Spinal cord (tissue), 10 donors: ENCODE data around the gene ING4. TPM values are rescaled to one million over a fixed set of nuclear protein-coding genes. Genes with fewer than 3 reads are reported as not detected.

Experiments
- DNase-seq, 6 donors: peaks; one replicate each; pipeline versions ENCODE4 v3.0.0 to v3.0.0-alpha.2; 2013 to 2015; ENCODE audit warnings: low spot score in 6 of 6, low read depth in 4 of 6
- H3K27ac ChIP-seq: one replicate; pipeline ENCODE4 v1.5.1; 2013; ENCODE audit warnings: low read depth, low read length, control low read depth
- H3K27me3 ChIP-seq: one replicate; pipeline ENCODE4 v1.6.1; 2013; ENCODE audit warnings: low read length; ENCODE audit not compliant: control insufficient read depth, insufficient read depth
- H3K36me3 ChIP-seq: one replicate; pipeline ENCODE4 v1.6.1; 2013; ENCODE audit warnings: low read length; ENCODE audit not compliant: control insufficient read depth, insufficient read depth
- H3K4me1 ChIP-seq: one replicate; pipeline ENCODE4 v1.6.1; 2013; ENCODE audit warnings: low read length; ENCODE audit not compliant: control insufficient read depth, insufficient read depth
- H3K4me3 ChIP-seq: one replicate; pipeline ENCODE4 v1.5.1; 2013; ENCODE audit warnings: low read depth, low read length, control low read depth
- H3K9me3 ChIP-seq: one replicate; pipeline ENCODE4 v1.6.1; 2013; ENCODE audit warnings: low read length; ENCODE audit not compliant: control insufficient read depth, insufficient read depth
- WGBS: methylation state at CpG from one replicate; pipeline ENCODE4 v1.1.5; 2013; ENCODE audit warnings: missing lambda C conversion rate; ENCODE audit not compliant: insufficient coverage; 5-methylcytosine and 5-hydroxymethylcytosine counted together
- polyA plus RNA-seq, 2 donors: library from polyadenylated mRNA; unstranded; fragments of 120-200 nt; gene quantifications; one replicate each; pipeline ENCODE4 v1.2.1, GENCODE V29; 2013; ENCODE audit not compliant: insufficient read length in 2 of 2
- total RNA-seq, 2 donors: library from RNA; depleted of rRNA in 1 of 2; stranded (reverse); fragments of 120-200 nt in 1 of 2; fragments of >200 nt in 1 of 2; gene quantifications; one replicate each; pipeline versions ENCODE4 v1.2.3 to v1.2.4, GENCODE V29; 2013 to 2014
- donor health status: healthy.

ING4 gene
- total and polyA plus RNA-seq, 4 donors, result 87.5 to 104 (median 92.5) TPM

GRCh38 chr12:6630736-6631135 is 32.2 kb downstream of the ING4 start:
- peak in 1 of 6 donors; percentile 86 for DNase-seq
- H3K27ac ChIP-seq, result no peak overlapping the region
- no peaks in the 10 kb centered on the region for H3K9me3 ChIP-seq
- H3K27me3 ChIP-seq, result no peaks in the 10 kb centered on the region
- H3K36me3 ChIP-seq, result peaks cover 1% of the 10 kb centered on the region
- WGBS, result 55% methylated on average over 4 of the region's 5 CpGs
- H3K4me1 ChIP-seq, result peaks cover 8% of the 10 kb centered on the region
- no peak overlapping the region for H3K4me3 ChIP-seq

- WGBS, result 73% methylated on average over 3 of the region's 7 CpGs
- Histone ChIP-seq H3K4me1 (peaks cover 3% of the 10 kb centered on the region), H3K36me3 (no peaks in the 10 kb centered on the region), H3K27ac (no peak overlapping the region), H3K4me3 (no peak overlapping the region), H3K9me3 (no peaks in the 10 kb centered on the region), H3K27me3 (no peaks in the 10 kb centered on the region)
- no peak for DNase-seq
Observed at GRCh38 chr12:6627616-6628015, 35.3 kb downstream of the ING4 start.

- Histone ChIP-seq H3K4me3 (no peak overlapping the region), H3K9me3 (no peaks in the 10 kb centered on the region), H3K36me3 (no peaks in the 10 kb centered on the region), H3K4me1 (no peaks in the 10 kb centered on the region), H3K27ac (no peak overlapping the region), H3K27me3 (no peaks in the 10 kb centered on the region)
- WGBS, result 74% methylated on average over 3 of the region's 8 CpGs
- DNase-seq, result no peak
Observed at GRCh38 chr12:6626654-6627283, 36.1 kb downstream of the ING4 start.

- Histone ChIP-seq H3K36me3 (no peaks in the 10 kb centered on the region), H3K9me3 (no peaks in the 10 kb centered on the region), H3K27ac (no peak overlapping the region), H3K27me3 (peaks cover 13% of the 10 kb centered on the region), H3K4me1 (peaks cover 14% of the 10 kb centered on the region), H3K4me3 (no peak overlapping the region)
- 82% methylated on average over 29 of the region's 29 CpGs for WGBS
- no peak for DNase-seq
Observed at GRCh38 chr12:6620885-6621274, 42.0 kb downstream of the ING4 start.

GRCh38 chr12:6620137-6620884 is 42.6 kb downstream of the ING4 start:
- Histone ChIP-seq H3K36me3 (no peaks in the 10 kb centered on the region), H3K4me3 (peak overlapping the region; percentile 5), H3K9me3 (no peaks in the 10 kb centered on the region), H3K4me1 (peaks cover 14% of the 10 kb centered on the region), H3K27me3 (peaks cover 13% of the 10 kb centered on the region), H3K27ac (no peak overlapping the region)
- peak in 2 of 6 donors; percentile 70 to 77 for DNase-seq
- WGBS, result 16% methylated on average over 88 of the region's 88 CpGs

- DNase-seq, result no peak
- Histone ChIP-seq H3K4me3 (no peak overlapping the region), H3K9me3 (no peaks in the 10 kb centered on the region), H3K27ac (no peak overlapping the region), H3K27me3 (peaks cover 13% of the 10 kb centered on the region), H3K4me1 (peaks cover 22% of the 10 kb centered on the region), H3K36me3 (no peaks in the 10 kb centered on the region)
- no CpG with 5 or more reads among the region's 5 CpGs for WGBS
Observed at GRCh38 chr12:6618483-6619225, 44.3 kb downstream of the ING4 start.

GRCh38 chr12:6615802-6616201 is 47.1 kb downstream of the ING4 start:
- Histone ChIP-seq H3K36me3 (no peaks in the 10 kb centered on the region), H3K27me3 (peaks cover 10% of the 10 kb centered on the region), H3K4me3 (no peak overlapping the region), H3K9me3 (no peaks in the 10 kb centered on the region), H3K4me1 (peaks cover 40% of the 10 kb centered on the region), H3K27ac (no peak overlapping the region)
- DNase-seq, result no peak
- 32% methylated on average over 2 of the region's 3 CpGs for WGBS

- no peak for DNase-seq
- Histone ChIP-seq H3K4me1 (peaks cover 33% of the 10 kb centered on the region), H3K4me3 (no peak overlapping the region), H3K27me3 (peaks cover under 1% of the 10 kb centered on the region), H3K36me3 (no peaks in the 10 kb centered on the region), H3K9me3 (no peaks in the 10 kb centered on the region), H3K27ac (peak overlapping the region; percentile 94)
- WGBS, result 50% methylated on average over 2 of the region's 7 CpGs
Observed at GRCh38 chr12:6614513-6615172, 48.3 kb downstream of the ING4 start.

GRCh38 chr12:6613776-6614512 is 49.0 kb downstream of the ING4 start:
- Histone ChIP-seq H3K27me3 (no peaks in the 10 kb centered on the region), H3K4me3 (no peak overlapping the region), H3K36me3 (no peaks in the 10 kb centered on the region), H3K27ac (peak overlapping the region; percentile 94), H3K9me3 (no peaks in the 10 kb centered on the region), H3K4me1 (peaks cover 33% of the 10 kb centered on the region)
- WGBS, result 6% methylated on average over 17 of the region's 21 CpGs
- DNase-seq, result peak; percentile 77 to 98 (median 90)
